ENCODE data around the gene HLCS.

DNA sequence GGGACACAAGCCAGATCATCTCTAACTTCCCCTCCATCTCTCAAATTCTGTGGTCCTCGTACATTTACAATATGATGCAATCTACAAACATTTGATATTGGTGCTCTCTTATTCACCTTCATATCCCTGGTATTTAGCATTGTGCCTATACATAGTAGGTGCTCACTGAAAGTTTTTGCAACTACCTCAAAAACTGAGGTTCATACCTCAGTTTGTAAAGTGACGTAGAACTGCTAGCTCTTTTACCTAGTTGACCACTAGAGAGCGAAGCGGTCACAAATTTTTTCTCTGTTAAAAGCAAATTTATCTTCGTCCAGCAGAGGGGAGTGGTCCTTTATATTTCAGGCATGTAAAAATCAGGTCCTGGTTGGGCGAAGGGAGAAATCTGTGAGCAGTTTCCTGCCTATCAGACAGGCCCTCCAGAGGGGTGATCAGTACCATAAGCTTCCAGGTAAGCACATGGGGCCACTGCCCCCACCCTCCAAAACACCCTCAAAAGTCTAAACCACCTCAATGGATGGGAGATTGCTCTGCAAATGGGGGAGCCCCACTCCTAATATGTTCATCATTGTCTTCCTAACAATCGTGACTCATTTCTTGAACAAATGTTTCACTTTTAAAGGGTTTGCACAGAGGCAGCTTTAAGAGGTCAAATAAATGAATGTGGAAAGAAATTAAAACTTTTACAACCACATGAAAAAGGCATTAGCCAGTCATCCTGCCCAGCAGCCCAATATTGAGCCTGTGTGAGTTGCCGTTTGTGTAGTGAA lies 10.6 kb upstream of the HLCS start:
- TF ChIP-seq, protein P1, sequence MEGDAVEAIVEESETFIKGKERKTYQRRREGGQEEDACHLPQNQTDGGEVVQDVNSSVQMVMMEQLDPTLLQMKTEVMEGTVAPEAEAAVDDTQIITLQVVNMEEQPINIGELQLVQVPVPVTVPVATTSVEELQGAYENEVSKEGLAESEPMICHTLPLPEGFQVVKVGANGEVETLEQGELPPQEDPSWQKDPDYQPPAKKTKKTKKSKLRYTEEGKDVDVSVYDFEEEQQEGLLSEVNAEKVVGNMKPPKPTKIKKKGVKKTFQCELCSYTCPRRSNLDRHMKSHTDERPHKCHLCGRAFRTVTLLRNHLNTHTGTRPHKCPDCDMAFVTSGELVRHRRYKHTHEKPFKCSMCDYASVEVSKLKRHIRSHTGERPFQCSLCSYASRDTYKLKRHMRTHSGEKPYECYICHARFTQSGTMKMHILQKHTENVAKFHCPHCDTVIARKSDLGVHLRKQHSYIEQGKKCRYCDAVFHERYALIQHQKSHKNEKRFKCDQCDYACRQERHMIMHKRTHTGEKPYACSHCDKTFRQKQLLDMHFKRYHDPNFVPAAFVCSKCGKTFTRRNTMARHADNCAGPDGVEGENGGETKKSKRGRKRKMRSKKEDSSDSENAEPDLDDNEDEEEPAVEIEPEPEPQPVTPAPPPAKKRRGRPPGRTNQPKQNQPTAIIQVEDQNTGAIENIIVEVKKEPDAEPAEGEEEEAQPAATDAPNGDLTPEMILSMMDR (conservative IDR thresholded peaks at IDR 0.05; ENCODE audit: low read length), result peak; percentile 98
- no peak for TF ChIP-seq EZH2phosphoT487 (IDR thresholded peaks at IDR 0.05; ENCODE audit: borderline replicate concordance)

Measured in Loucy (cell line).